Renal cortex interstitium (tissue), 15 donors: Measurements from ENCODE around the gene TRAPPC12. TPM values are rescaled to one million over a fixed set of nuclear protein-coding genes. Genes with fewer than 3 reads are reported as not detected.

Source experiments
- DNase-seq, 11 donors: peaks; one replicate each; pipeline ENCODE4 v3.0.0-alpha.2; 2013; ENCODE audit warnings: low read depth in 9 of 11, low spot score in 4 of 11; ENCODE audit errors: extremely low read depth in 1 of 11
- long read RNA-seq, 16 experiments: transcript quantifications; one replicate each; lab custom pipeline, GENCODE V29; 2026
- polyA plus RNA-seq, 3 donors: library from polyadenylated mRNA; unstranded; fragments of 120-200 nt; gene quantifications; one replicate each; pipeline ENCODE4 v1.2.1, GENCODE V29; 2013; ENCODE audit not compliant: insufficient read length in 3 of 3

The TRAPPC12 gene
- polyA plus RNA-seq, result 100 to 1,000 TPM in 1 of 3 donors, 10 to 100 TPM in 2; 66.4 to 102 (median 76.2) TPM
- long read RNA-seq, donor 1, partial matches to known transcripts, result 6 of 16 reads
- long read RNA-seq, donor 1, other reads (novel, unspliced or antisense), result 0 of 16 reads
- long read RNA-seq, donor 2, transcript TRAPPC12-220 (2 exons, 1,538 nt), result major isoform, 10 of 16 reads
- long read RNA-seq, donor 2, transcript TRAPPC12-201 (12 exons, 2,508 nt), result minor isoform, 5 of 16 reads
- long read RNA-seq, donor 2, partial matches to known transcripts, result 0 of 16 reads
- long read RNA-seq, donor 2, other reads (novel, unspliced or antisense), result 0 of 16 reads
- long read RNA-seq, donor 3, transcript TRAPPC12-220 (2 exons, 1,538 nt), result minor isoform, 6 of 14 reads
- long read RNA-seq, donor 3, transcript TRAPPC12-201 (12 exons, 2,508 nt), result major isoform, 8 of 14 reads
- long read RNA-seq, donor 3, partial matches to known transcripts, result 0 of 14 reads
- long read RNA-seq, donor 3, other reads (novel, unspliced or antisense), result 0 of 14 reads
- long read RNA-seq, donor 4, transcript TRAPPC12-220 (2 exons, 1,538 nt), result minor isoform, 6 of 16 reads
- long read RNA-seq, donor 4, transcript TRAPPC12-201 (12 exons, 2,508 nt), result major isoform, 7 of 16 reads
- long read RNA-seq, donor 4, partial matches to known transcripts, result 0 of 16 reads
- long read RNA-seq, donor 4, other reads (novel, unspliced or antisense), result 0 of 16 reads
- long read RNA-seq, donor 5, result 0 reads
- long read RNA-seq, donor 6, transcript TRAPPC12-201 (12 exons, 2,508 nt), result minor isoform, 7 of 27 reads
- long read RNA-seq, donor 6, transcript TRAPPC12-222 (2 exons, 567 nt), result minor isoform, 5 of 27 reads
- long read RNA-seq, donor 6, transcript TRAPPC12-220 (2 exons, 1,538 nt), result major isoform, 14 of 27 reads
- long read RNA-seq, donor 6, partial matches to known transcripts, result 0 of 27 reads
- long read RNA-seq, donor 6, other reads (novel, unspliced or antisense), result 0 of 27 reads
- long read RNA-seq, donor 7, transcript TRAPPC12-220 (2 exons, 1,538 nt), result major isoform, 9 of 23 reads
- long read RNA-seq, donor 7, transcript TRAPPC12-201 (12 exons, 2,508 nt), result minor isoform, 5 of 23 reads
- long read RNA-seq, donor 7, partial matches to known transcripts, result 6 of 23 reads
- long read RNA-seq, donor 7, other reads (novel, unspliced or antisense), result 0 of 23 reads
- long read RNA-seq, donor 8, transcript TRAPPC12-201 (12 exons, 2,508 nt), result minor isoform, 8 of 30 reads
- long read RNA-seq, donor 8, transcript TRAPPC12-222 (2 exons, 567 nt), result minor isoform, 10 of 30 reads
- long read RNA-seq, donor 8, transcript TRAPPC12-220 (2 exons, 1,538 nt), result major isoform, 12 of 30 reads
- long read RNA-seq, donor 8, partial matches to known transcripts, result 0 of 30 reads
- long read RNA-seq, donor 8, other reads (novel, unspliced or antisense), result 0 of 30 reads
- long read RNA-seq, donor 9, partial matches to known transcripts, result 6 of 15 reads
- long read RNA-seq, donor 9, other reads (novel, unspliced or antisense), result 0 of 15 reads
- long read RNA-seq, donor 10, transcript TRAPPC12-220 (2 exons, 1,538 nt), result minor isoform, 6 of 16 reads
- long read RNA-seq, donor 10, transcript TRAPPC12-201 (12 exons, 2,508 nt), result major isoform, 9 of 16 reads
- long read RNA-seq, donor 10, partial matches to known transcripts, result 0 of 16 reads
- long read RNA-seq, donor 10, other reads (novel, unspliced or antisense), result 0 of 16 reads
- long read RNA-seq, donor 11, transcript TRAPPC12-220 (2 exons, 1,538 nt), result major isoform, 7 of 11 reads
- long read RNA-seq, donor 11, partial matches to known transcripts, result 0 of 11 reads
- long read RNA-seq, donor 11, other reads (novel, unspliced or antisense), result 0 of 11 reads
- long read RNA-seq, donor 12, partial matches to known transcripts, result 0 of 8 reads
- long read RNA-seq, donor 12, other reads (novel, unspliced or antisense), result 0 of 8 reads
- long read RNA-seq, donor 13, transcript TRAPPC12-201 (12 exons, 2,508 nt), result major isoform, 12 of 45 reads
- long read RNA-seq, donor 13, transcript TRAPPC12-220 (2 exons, 1,538 nt), result major isoform, 12 of 45 reads
- long read RNA-seq, donor 13, partial matches to known transcripts, result 15 of 45 reads
- long read RNA-seq, donor 13, other reads (novel, unspliced or antisense), result 0 of 45 reads
- long read RNA-seq, donor 14, transcript TRAPPC12-220 (2 exons, 1,538 nt), result minor isoform, 5 of 12 reads
- long read RNA-seq, donor 14, transcript TRAPPC12-201 (12 exons, 2,508 nt), result major isoform, 6 of 12 reads
- long read RNA-seq, donor 14, partial matches to known transcripts, result 0 of 12 reads
- long read RNA-seq, donor 14, other reads (novel, unspliced or antisense), result 0 of 12 reads
- long read RNA-seq, donor 15, partial matches to known transcripts, result 0 of 7 reads
- long read RNA-seq, donor 15, other reads (novel, unspliced or antisense), result 0 of 7 reads
- long read RNA-seq, donor 16, transcript TRAPPC12-222 (2 exons, 567 nt), result minor isoform, 6 of 47 reads
- long read RNA-seq, donor 16, transcript TRAPPC12-201 (12 exons, 2,508 nt), result major isoform, 19 of 47 reads
- long read RNA-seq, donor 16, transcript TRAPPC12-220 (2 exons, 1,538 nt), result minor isoform, 12 of 47 reads
- long read RNA-seq, donor 16, partial matches to known transcripts, result 10 of 47 reads
- long read RNA-seq, donor 16, other reads (novel, unspliced or antisense), result 0 of 47 reads

DNA sequence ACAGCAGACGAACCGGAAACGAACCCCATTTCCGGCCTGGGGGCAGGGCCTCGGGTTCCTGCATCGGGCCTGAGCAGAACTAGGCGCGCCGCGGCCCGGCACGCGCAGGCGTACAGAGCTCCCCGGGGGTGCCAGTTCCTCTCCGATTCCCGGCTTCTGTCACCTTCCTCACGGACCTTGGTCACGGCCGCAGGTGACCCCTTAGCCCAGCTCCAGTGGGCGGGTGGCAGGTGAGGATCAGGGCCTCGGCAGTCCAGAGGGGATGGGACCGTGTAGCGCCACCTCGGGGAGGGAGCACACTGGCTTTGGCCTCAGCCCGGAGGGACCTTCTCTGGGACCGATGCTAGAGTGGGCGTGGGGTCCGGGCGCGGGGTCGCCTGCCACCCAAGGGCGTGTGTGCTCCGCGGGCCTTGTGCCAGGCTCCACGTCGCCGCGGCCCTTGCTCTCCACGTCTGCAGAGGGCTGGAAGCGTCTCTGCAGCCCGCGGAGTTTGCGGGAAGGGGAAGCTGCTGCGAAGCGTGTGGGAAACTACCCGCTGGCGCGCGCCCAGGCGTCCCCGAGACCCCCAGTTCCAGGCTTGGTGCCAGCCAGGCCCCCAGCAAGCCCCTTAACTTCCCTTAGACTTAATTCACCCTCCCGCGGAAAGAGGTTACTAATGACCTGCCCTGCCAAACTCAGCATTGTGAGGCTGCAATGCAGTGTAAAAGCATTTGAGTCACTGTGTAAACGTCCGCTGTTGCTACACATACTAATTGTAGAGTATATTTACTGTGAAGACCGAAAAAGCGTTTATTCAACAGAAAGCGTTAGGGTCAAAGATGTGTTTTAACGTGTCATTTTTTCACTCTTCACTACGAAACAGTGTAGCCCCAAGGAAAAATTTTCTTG, at the start of gene TRAPPC12:
Gene TRAPPC12, plus strand, starts transcription at position 48 of the 888 bp plus-strand sequence. CDS start 7,930 bp downstream, outside the sequence.
- DNase-seq, result peak in 10 of 11 donors; percentile 77 to 89 (median 85)

DNA sequence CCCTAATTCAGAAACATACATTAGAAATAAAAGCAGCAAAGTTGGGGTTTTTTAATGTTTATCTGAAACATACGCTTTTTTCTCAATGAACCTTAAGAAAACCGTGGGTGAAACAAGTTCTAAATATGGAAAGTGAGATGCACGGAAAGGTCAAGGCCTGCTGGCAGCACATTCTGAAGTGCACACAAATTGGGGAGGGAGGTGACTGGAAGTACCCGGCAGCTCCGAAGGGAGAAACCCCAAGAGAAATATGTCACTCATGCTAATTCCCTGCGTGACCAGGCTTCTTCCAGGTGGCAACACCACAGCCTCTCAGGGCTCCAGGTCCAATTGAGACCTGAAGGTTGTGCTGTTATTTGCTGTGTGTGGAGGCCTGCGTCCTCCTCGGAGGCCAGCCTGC, 47.4 kb upstream of the TRAPPC12 start:
- no peak for DNase-seq

DNA sequence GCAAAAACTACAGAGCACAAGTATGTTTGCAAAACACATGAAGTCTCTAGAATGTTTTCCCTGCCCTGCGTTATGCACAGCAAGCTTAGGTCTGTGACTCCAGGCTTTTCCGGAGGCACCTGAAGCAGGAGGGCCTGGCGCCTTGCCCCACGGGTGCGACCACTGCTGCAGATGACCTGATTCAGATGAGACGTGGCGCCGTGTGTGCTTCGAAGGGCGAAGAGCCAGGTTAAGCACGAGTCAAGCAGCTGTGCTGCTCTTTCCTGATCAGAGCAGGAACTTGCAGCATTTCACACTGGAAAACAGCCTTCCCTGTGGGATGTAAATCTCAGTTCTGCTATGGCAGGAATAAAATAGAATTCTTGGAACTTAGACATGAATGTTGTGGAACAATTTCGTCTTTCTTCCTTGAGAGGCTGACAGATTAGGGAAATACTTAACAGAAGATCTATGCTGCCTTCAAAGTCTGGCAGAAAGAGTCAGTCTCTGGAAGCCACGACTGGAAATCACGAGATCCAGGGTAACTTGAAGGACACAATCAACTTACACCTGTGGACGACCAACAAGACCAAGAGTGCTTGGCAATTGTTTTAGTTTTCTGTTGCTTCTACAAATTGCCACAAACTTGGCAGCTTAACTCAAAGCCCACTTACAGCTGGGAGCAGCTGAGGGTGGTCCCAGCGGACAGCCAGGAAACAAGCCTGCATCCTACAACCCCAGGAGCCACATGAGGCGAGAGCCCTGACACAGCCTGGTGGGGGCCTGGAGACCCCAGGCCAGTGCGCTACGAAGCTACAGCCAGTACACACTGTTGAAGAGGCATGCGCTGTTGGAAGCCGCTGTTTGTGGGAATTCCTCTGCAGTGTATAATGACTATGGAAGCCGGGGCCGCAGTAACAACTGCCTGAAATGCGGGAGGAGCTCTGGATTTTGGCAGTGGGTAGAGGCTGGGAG, 44.8 kb upstream of the TRAPPC12 start:
- DNase-seq, result no peak

DNA sequence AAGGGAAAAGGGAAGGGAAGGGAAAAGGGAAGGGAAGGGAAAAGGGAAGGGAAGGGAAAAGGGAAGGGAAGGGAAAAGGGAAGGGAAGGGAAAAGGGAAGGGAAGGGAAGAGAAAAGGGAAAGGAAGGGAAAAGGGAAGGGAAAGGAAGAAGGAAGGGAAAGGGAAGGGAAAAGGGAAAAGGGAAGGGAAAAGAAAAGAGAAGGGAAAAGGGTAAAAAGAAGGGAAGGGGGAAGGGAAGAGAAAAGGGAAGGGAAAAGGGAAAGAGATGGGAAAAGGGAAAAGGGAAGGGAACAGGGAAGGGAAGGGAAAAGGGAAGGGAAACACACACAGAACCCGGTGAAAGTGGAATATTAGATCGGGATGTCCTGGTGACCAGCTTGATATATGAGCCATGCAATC, 42.6 kb upstream of the TRAPPC12 start:
- DNase-seq, result no peak

DNA sequence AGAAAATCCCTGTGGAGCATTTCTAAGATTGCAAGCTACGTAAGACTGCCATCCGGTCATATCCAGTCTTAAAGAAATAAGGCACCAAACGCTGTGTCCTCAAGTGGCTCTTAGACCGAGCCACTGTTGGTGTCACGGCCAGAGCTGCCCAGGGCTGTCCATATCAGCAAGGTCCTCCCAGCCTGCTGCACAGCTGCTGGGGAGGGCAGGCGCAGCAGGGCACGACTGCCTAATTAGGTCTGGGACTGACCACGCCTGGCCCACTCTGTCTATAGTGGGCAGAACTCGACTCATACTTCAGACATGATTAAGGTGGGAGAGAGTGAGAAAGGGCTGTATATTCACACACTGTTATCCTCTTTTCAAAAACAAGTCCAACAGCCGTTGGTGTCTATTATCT, 41.2 kb upstream of the TRAPPC12 start:
- no peak for DNase-seq

DNA sequence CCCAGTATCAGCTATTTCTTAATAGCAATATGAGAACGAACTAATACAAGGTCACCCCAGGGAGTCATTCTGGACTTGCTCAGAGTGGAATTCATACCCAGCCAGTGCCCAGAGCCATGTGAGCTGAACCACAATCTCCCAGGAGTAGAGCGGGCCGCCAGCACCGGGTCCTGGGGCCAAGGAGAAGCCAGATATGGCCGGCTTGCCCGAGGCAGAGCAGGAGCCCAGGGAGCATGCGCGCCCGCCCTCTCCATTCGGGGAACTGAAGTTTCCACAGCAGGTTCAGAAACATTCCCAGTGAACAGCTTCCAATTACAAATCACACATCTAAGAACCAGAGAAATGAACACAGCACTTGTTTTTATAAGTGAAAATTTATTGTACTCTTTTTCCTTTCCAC, 39.4 kb upstream of the TRAPPC12 start:
- DNase-seq, result no peak

DNA sequence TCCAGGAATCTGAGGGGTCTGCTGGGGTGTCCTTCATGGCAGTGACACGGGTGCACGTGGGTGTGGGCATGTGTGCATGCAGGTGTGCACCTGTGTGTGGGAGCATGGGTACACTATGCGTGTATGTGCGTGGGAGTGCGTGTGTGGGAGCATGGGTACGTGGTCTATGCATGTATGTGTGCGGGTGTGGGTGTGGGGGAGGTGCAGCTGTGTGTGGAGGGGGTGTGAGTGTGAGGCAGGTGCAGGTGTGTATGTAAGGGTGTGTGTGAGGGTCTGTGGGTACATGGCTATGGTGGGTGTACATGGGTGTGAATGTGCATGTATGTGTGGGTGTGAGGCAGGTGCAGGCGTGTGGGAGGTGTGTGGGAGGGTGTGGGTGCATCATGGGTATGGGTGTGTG, 38.2 kb upstream of the TRAPPC12 start:
- no peak for DNase-seq

DNA sequence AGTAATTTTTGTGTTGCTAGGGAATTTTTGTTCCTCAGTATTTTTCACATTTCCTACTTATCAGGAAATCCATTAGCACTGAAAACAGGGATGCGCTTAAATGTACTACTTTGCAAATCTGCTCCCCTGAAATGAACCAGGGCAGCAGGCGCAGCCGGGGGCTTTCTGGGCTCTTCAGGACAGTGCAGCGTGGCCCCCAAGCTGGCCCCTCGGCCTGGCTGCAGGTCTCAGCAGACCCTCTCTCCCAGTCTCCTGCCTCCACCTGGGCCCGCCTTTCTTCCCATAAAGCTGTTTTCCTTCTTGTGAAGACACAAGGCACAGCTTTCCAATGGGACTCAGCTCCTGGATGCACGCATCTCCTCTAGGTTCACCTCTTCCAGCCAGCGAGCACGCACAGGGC, 37.2 kb upstream of the TRAPPC12 start:
- DNase-seq, result no peak

DNA sequence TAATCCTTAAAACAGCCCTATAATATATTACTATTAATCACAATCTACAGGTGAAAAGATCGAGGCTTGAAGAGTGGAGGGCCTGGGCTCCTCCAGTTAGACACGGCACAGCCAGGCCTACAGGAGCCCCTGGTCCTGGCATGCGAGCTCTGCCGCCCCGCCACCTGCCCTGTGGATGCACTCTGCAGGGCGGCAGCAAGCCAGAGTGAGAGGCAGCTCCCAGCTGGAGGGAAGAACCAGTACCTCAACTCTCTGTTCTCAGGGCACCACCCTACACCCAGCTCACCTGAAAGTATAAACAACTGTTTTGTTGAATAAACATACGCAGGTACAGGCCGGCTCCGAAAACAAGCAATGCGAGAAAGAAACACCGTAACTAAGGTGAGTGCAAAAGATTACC, 36.5 kb upstream of the TRAPPC12 start:
- no peak for DNase-seq

DNA sequence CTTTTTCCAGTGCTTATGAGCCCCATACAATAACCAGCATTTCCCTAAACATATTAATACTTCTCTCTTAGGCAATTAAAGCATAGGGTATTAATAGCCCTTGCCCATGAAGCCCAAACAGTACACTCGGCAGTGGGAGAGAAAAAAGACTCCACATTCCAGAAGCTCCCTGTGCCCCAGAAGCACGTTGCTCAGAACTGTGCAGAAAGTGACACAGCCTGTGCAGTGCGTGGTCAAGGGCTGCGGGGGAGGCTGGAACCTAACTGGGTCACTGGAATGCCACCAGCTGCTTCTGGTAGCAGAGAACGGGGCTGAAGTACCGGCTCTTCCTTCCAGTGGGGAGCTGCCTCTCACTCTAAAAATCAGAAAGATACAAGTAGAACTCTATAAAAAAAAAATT, 34.6 kb upstream of the TRAPPC12 start:
- DNase-seq, result no peak

DNA sequence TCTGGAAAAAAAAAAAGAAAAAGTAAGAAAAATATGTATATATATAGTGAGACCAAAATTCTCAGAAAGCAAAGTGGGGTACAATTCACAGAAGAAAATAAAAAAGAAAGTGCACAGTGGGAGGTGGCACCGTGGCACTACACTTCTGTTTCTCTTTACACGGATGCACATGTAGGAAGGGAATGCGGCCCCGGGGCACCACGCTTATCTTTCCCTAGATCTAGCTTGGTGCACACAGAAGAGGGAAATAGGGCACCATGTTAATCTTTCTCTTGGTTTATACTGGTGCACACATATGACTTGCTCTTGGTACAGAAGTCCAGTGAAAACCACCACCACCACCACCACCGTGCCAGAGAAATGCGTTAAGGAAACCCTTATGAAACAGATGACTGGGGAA, 33.9 kb upstream of the TRAPPC12 start:
- DNase-seq, result no peak

DNA sequence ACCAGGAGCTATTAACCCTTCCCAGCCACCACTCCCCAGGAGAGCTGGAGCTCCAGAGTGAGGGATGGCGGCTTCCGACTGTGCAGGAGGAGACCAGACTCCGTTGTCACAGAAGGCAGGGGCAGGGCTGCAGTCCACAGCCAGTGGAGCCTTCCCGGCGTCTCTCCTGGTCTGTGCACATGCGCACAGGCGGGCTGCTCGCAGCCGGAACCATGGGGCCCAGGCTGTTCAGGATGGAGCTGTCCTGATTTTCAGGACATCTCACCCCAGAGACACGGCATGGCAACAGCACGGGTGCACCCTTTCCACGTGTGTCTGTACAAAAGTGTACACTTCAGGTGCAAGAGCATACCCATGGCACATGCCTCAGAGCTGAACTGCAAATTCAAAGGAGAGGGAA, 30.7 kb upstream of the TRAPPC12 start:
- DNase-seq, result no peak

DNA sequence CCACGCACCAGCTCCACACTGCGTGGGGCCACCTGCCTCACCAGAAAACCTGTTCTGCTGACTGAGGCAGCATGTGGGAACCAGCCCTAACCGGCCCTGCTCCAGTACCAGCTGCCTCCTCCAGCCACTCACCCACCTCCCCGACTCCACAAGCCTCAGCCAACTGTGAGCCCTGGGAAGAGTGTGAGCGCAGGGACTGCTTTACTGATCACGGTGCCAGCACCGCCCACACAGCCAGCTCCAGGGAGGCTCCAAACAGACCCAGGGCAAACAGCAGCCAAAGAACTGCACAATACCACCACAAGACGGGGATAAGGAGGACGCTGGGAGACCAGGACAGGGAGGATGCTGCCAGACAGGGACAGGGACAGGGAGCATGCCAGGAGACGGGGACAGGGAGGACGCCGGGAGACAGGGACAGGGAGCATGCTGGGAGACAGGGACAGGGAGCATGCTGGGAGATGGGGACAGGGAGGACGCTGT, 30.2 kb upstream of the TRAPPC12 start:
- DNase-seq, result peak in 5 of 11 donors; percentile 29 to 54 (median 39)

DNA sequence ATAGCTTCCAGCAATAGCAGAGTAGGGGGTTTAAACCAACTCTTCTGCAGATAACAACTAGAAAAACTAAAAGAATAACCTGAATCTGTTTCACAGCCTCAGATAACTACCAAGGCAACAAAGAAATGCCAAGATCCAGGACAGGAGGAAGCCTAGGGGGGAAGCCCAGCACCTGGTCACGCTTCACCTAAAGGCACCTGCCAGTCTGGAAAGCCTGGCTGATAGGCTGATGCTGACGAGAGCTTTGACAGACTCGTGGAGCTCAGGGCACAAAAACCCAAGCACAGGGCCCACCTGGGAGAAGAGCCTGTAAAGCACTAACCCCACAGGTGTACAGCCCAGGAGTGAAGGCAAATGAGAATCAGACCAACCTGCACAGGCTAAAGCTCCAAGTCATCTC, 24.5 kb upstream of the TRAPPC12 start:
- DNase-seq, result no peak
